OCI-LY7 (cell line): ENCODE data around the gene CCDC57. TPM values are rescaled to one million over a fixed set of nuclear protein-coding genes. Genes with fewer than 3 reads are reported as not detected.

Experiments used
- BruUV-seq: library from RNA; stranded (reverse); fragments of 400-500 nt; replicated peaks from 2 replicates; lab custom pipeline; 2021; lab: Mats Ljungman, UMichigan
- CTCF ChIA-PET: fragments of 300-600 bp; sonication (Branson Sonifier 250); formaldehyde crosslinking; loops from one replicate; lab custom pipeline; 2022; ENCODE audit warnings: antibody characterized with exemption; ENCODE audit not compliant: unreplicated experiment; lab: Charles Lee
- POLR2A ChIA-PET: fragments of 300-600 bp; sonication (Branson Sonifier 250); formaldehyde crosslinking; loops from one replicate; lab custom pipeline; 2022; ENCODE audit warnings: antibody characterized with exemption; lab: Charles Lee
- DNase-seq: peaks from one replicate; pipeline ENCODE4 v3.0.0-alpha.2; 2015; ENCODE audit warnings: low spot score
- H2AFZ ChIP-seq: fragments of 200-600 bp; sonication (generic), shearing (Covaris generic); 2 replicates; pipeline ENCODE4 v1.6.1; 2014; ENCODE audit warnings: mild to moderate bottlenecking, antibody characterized with exemption, low read length, moderate library complexity
- H3K27ac ChIP-seq: fragments of 200-600 bp; sonication (generic); 2 replicates; pipeline ENCODE4 v1.5.1; 2014; ENCODE audit warnings: mixed run types, low read depth, mild to moderate bottlenecking, moderate library complexity, low read length, inconsistent platforms; ENCODE audit not compliant: poor library complexity, severe bottlenecking
- H3K36me3 ChIP-seq: fragments of 200-600 bp; sonication (generic); 2 replicates; pipeline ENCODE4 v1.6.1; 2014; ENCODE audit warnings: mild to moderate bottlenecking, antibody characterized with exemption, low read length, moderate library complexity, mixed read lengths; ENCODE audit not compliant: insufficient read depth
- H3K4me1 ChIP-seq: fragments of 200-600 bp; sonication (generic); 2 replicates; pipeline ENCODE4 v1.5.1; 2014; ENCODE audit warnings: mild to moderate bottlenecking, low read length; ENCODE audit not compliant: insufficient read depth, poor library complexity, severe bottlenecking
- H3K4me2 ChIP-seq: fragments of 200-600 bp; sonication (generic); 2 replicates; pipeline ENCODE4 v1.6.1; 2014; ENCODE audit warnings: mild to moderate bottlenecking, low read length
- H3K4me3 ChIP-seq: fragments of 200-600 bp; sonication (generic); 2 replicates; pipeline ENCODE4 v1.5.1; 2014; ENCODE audit warnings: mild to moderate bottlenecking, low read depth, low read length; ENCODE audit not compliant: poor library complexity, severe bottlenecking
- H3K79me2 ChIP-seq: fragments of 200-600 bp; sonication (generic); 2 replicates; pipeline ENCODE4 v1.6.1; 2016; ENCODE audit warnings: low read depth, mild to moderate bottlenecking, low read length, moderate library complexity, mixed read lengths; ENCODE audit not compliant: insufficient read depth
- H3K9me2 ChIP-seq: fragments of 200-600 bp; sonication (generic); 2 replicates; pipeline ENCODE4 v1.6.1; 2016; ENCODE audit warnings: mild to moderate bottlenecking, low read length, mixed read lengths; ENCODE audit not compliant: insufficient read depth
- H3K9me3 ChIP-seq: fragments of 200-600 bp; sonication (generic); 2 replicates; pipeline ENCODE4 v1.6.1; 2014; ENCODE audit warnings: mild to moderate bottlenecking, mixed run types, low read length, mixed read lengths
- H4K20me1 ChIP-seq: fragments of 200-600 bp; sonication (generic); 2 replicates; pipeline ENCODE4 v1.6.1; 2014; ENCODE audit warnings: mild to moderate bottlenecking, antibody characterized with exemption, low read length, moderate library complexity, mixed read lengths; ENCODE audit not compliant: insufficient read depth
- CTCF ChIP-seq: fragments of 200-600 bp; sonication (generic); conservative IDR thresholded peaks from 2 replicates; pipeline ENCODE4 v1.5.1; 2014; ENCODE audit warnings: mild to moderate bottlenecking, antibody characterized with exemption, low read length, moderate library complexity, mixed read lengths
- EZH2phosphoT487 ChIP-seq: fragments of 200-600 bp; sonication (generic); IDR thresholded peaks from 2 replicates; pipeline ENCODE4 v1.6.1; 2018; ENCODE audit warnings: low read depth, borderline replicate concordance, mild to moderate bottlenecking, mixed run types, antibody characterized with exemption, low read length, moderate library complexity, mixed read lengths
- intact Hi-C: fragments of 100-400 bp; cut with micrococcal nuclease; formaldehyde crosslinking; loops from one replicate; pipeline ENCODE4 v1.10.0; 2022; ENCODE audit not compliant: unreplicated experiment
- total RNA-seq, 2 experiments: library from RNA; depleted of rRNA in 1 of 2; stranded (reverse); fragments of >200 nt in 1 of 2; shearing (Covaris generic) in 1 of 2; gene quantifications; 2 replicates each; pipeline ENCODE4 v1.2.3, GENCODE V29; 2014 to 2022

CCDC57 gene
- total RNA-seq, 2 experiments from 2014 or later, result 34.5 to 58.7 TPM

DNA sequence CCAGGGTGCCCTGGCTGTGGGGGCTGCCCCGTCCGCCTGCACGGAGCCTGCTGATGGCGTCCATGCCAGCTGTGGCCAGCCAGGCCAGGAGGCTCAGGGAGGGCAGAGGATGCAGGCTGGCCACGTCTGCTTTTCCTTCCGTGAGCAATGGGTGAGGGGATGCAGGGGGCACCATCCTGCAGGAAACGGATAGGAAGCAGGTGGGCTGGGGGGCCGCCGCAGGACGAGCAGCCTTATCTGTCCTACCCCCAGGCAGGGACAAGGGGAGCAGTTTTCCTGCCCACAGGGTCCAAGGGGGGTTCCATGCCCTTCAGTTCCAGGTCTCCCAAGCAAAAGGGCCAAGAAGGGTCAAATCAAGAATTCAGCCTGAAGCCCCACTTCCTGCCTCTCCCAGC is 153.8 kb downstream of the CCDC57 start:
- no peaks in the 10 kb centered on the region; the same call in 1 of the 2 replicates for H4K20me1 ChIP-seq
- no peak overlapping the region for H3K4me2 ChIP-seq
- H3K36me3 ChIP-seq, result peaks cover 97% of the 10 kb centered on the region
- no peaks in the 10 kb centered on the region for H3K9me3 ChIP-seq
- no TSS peak for BruUV-seq
- intact Hi-C loops, result no loop called here
- TF ChIP-seq CTCF (no peak), EZH2phosphoT487 (no peak)
- H3K4me3 ChIP-seq, result no peak overlapping the region
- H3K9me2 ChIP-seq, result no peaks in the 10 kb centered on the region
- CTCF ChIA-PET, result no interaction called here
- no peak overlapping the region for H3K27ac ChIP-seq
- DNase-seq, result no peak
- peaks cover 3% of the 10 kb centered on the region for H3K4me1 ChIP-seq
- POLR2A ChIA-PET, result no interaction called here
- peaks cover 3% of the 10 kb centered on the region; the same call in 1 of the 2 replicates for H3K79me2 ChIP-seq
- no peak overlapping the region for H2AFZ ChIP-seq

GRCh38 chr17:82058230-82058854 is 154.3 kb downstream of the CCDC57 start:
- BruUV-seq, result no TSS peak
- no peaks in the 10 kb centered on the region for H3K4me1 ChIP-seq

More at GRCh38 chr17:82058230-82058854, 154.3 kb downstream of the CCDC57 start:
- Histone ChIP-seq H3K4me2 (no peak overlapping the region), H3K27ac (no peak overlapping the region), H3K36me3 (peaks cover 96% of the 10 kb centered on the region), H3K79me2 (no peaks in the 10 kb centered on the region), H4K20me1 (no peaks in the 10 kb centered on the region), H3K9me3 (no peaks in the 10 kb centered on the region), H3K4me3 (no peak overlapping the region), H3K9me2 (no peaks in the 10 kb centered on the region), H2AFZ (no peak overlapping the region)
- no peak for DNase-seq
- ChIA-PET POLR2A (no interaction called here), CTCF (no interaction called here)
- TF ChIP-seq CTCF (no peak), EZH2phosphoT487 (no peak)
- intact Hi-C loops, result no loop called here
